ENCODE results near the gene ATF6. TPM values are rescaled to one million over a fixed set of nuclear protein-coding genes. Genes with fewer than 3 reads are reported as not detected.

The ATF6 gene
- total RNA-seq, 1 donor from 2014 or later = 38.2 TPM

DNA sequence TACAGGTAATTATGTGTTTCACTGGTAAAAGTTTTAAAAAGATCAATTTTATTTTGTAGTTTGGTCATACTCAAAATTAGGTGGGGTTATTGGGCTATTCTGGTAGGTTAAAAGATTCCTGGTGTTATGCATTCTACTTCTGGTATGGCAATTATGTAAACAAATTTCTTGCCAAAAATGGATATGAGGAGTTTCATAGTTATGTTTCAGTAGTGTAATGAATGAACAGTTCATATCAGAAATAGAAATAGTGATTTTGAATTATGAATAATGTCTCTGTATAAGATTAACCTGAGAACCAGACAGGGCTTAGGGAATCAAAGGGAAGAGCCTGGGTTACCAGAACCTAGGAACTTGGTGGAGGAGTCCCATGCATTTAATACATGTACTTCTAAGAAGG lies 15.9 kb downstream of the ATF6 start:
- no peak for DNase-seq (ENCODE audit: low spot score)
- H3K36me3 Mint-ChIP-seq (ENCODE audit: low read depth, unreplicated experiment) = peaks cover 12% of the 10 kb centered on the region
- no peaks in the 10 kb centered on the region for H3K9me3 Mint-ChIP-seq (ENCODE audit: unreplicated experiment)
- H3K4me1 Mint-ChIP-seq (ENCODE audit: unreplicated experiment) = peaks cover 10% of the 10 kb centered on the region
- TF ChIP-seq, protein P1, sequence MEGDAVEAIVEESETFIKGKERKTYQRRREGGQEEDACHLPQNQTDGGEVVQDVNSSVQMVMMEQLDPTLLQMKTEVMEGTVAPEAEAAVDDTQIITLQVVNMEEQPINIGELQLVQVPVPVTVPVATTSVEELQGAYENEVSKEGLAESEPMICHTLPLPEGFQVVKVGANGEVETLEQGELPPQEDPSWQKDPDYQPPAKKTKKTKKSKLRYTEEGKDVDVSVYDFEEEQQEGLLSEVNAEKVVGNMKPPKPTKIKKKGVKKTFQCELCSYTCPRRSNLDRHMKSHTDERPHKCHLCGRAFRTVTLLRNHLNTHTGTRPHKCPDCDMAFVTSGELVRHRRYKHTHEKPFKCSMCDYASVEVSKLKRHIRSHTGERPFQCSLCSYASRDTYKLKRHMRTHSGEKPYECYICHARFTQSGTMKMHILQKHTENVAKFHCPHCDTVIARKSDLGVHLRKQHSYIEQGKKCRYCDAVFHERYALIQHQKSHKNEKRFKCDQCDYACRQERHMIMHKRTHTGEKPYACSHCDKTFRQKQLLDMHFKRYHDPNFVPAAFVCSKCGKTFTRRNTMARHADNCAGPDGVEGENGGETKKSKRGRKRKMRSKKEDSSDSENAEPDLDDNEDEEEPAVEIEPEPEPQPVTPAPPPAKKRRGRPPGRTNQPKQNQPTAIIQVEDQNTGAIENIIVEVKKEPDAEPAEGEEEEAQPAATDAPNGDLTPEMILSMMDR (IDR thresholded peaks at IDR 0.05; ENCODE audit: unreplicated experiment) = no peak
- H3K4me3 Mint-ChIP-seq (ENCODE audit: unreplicated experiment) = no peak overlapping the region
- H3K27me3 Mint-ChIP-seq (ENCODE audit: unreplicated experiment) = no peaks in the 10 kb centered on the region
- H3K27ac Mint-ChIP-seq (ENCODE audit: unreplicated experiment) = no peak overlapping the region

DNA sequence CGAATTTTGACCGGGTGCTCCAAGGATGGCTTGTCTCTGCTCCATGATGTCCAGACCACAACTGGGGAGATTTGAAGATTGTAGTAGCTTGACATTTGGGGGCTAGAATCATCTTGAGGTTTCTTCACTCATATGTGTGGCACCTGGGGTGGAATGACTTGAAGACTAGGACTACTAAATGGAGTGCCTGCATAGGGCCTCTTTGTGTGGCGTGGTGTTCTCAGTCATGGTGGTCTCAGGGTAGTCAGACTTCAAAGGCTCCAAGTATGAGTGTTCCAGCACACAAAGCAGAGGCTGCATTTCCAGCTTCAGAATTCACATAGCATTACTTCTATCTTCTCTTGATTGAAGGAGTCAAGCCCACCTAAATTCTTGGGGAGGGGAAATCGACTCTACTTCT lies 16.8 kb downstream of the ATF6 start:
- H3K27me3 Mint-ChIP-seq (ENCODE audit: unreplicated experiment) = peaks cover 2% of the 10 kb centered on the region

DNA sequence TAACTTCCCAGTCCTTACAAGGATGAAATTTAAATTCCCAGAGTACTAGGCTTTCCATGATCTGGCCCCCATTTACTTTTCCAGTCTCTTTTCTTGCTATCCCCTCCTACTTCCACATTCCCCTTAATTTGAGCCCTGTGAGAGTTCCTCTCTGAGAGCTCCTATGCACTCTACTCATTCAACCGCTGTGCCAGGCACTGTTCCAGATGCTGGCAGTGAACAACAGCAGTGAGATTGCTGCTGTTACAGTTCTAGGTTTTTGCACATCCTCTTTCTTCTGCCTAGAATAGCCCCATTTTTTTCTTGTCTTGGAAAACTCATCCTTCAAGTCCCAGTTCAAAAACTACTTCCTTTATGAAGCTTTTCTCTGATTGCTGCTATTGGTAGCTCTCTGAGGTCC lies 18.8 kb downstream of the ATF6 start:
- Mint-ChIP-seq H3K4me3 (ENCODE audit: unreplicated experiment) (no peak overlapping the region), H3K9me3 (ENCODE audit: unreplicated experiment) (no peaks in the 10 kb centered on the region), H3K27ac (ENCODE audit: unreplicated experiment) (no peak overlapping the region), H3K4me1 (ENCODE audit: unreplicated experiment) (peaks cover 7% of the 10 kb centered on the region), H3K27me3 (ENCODE audit: unreplicated experiment) (peaks cover 2% of the 10 kb centered on the region), H3K36me3 (ENCODE audit: low read depth, unreplicated experiment) (peaks cover 13% of the 10 kb centered on the region)
- TF ChIP-seq, protein P1 (IDR thresholded peaks at IDR 0.05; ENCODE audit: unreplicated experiment) = no peak
- DNase-seq (ENCODE audit: low spot score) = no peak

More for the DNA sequence above, 16.8 kb downstream of the ATF6 start:
- peaks cover 7% of the 10 kb centered on the region for H3K4me1 Mint-ChIP-seq (ENCODE audit: unreplicated experiment)
- H3K36me3 Mint-ChIP-seq (ENCODE audit: low read depth, unreplicated experiment) = peaks cover 17% of the 10 kb centered on the region
- no peaks in the 10 kb centered on the region for H3K9me3 Mint-ChIP-seq (ENCODE audit: unreplicated experiment)
- DNase-seq (ENCODE audit: low spot score) = no peak
- H3K4me3 Mint-ChIP-seq (ENCODE audit: unreplicated experiment) = no peak overlapping the region
- no peak overlapping the region for H3K27ac Mint-ChIP-seq (ENCODE audit: unreplicated experiment)
- TF ChIP-seq, protein P1 (IDR thresholded peaks at IDR 0.05; ENCODE audit: unreplicated experiment) = no peak

DNA sequence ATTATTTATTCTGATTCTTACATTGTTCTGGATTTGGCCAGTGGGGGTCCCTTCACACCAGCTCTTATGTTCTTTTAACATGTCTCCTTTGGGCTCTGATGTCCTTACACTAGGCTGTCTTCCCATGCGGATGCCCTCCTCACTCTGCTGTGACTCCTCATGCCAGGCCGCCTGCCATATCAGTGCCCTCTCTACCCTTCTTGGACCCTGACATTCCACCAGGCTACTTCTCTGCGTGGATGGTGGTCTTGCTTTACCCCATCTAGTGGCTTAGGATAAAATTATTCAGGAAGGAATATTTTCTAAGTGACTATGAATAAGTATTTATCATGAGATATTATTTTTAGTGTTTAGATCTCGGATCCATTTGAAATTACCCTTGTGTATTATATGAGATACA lies 21.2 kb downstream of the ATF6 start:
- Mint-ChIP-seq H3K4me1 (ENCODE audit: unreplicated experiment) (peaks cover 7% of the 10 kb centered on the region), H3K36me3 (ENCODE audit: low read depth, unreplicated experiment) (peaks cover 17% of the 10 kb centered on the region), H3K27ac (ENCODE audit: unreplicated experiment) (no peak overlapping the region), H3K27me3 (ENCODE audit: unreplicated experiment) (peaks cover 2% of the 10 kb centered on the region), H3K9me3 (ENCODE audit: unreplicated experiment) (no peaks in the 10 kb centered on the region), H3K4me3 (ENCODE audit: unreplicated experiment) (no peak overlapping the region)
- TF ChIP-seq, protein P1 (IDR thresholded peaks at IDR 0.05; ENCODE audit: unreplicated experiment) = no peak
- no peak for DNase-seq (ENCODE audit: low spot score)

DNA sequence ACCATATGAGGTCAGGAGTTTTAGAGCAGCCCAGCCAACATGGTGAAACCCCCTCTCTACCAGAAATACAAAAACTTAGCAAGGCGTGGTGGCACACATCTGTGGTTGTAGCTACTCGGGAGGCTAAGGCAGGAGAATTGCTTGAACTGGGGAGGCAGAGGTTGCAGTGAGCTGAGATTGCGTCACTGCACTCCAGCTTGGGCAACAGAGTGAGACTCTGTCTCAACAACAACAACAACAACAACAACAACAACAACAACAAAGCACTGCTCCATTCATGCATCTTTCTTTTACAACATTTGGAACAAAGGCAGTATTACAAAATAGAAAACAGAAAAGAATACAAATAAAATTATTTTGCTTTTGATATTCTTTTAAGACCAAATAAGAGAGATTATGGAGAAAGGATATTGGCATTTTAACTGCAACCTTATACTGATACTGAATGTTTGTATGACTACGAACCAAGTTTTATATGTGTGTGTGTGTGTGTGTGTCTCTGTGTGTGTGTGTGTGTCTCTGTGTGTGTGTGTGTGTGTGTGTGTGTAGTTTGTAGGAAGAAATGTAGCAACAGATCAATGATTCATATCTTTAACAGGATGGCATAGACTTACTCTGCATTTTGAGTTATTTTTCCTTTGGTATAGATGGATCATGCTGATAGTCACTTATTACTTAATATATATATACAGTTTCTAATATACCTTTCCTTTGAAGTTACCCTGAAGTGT lies 24.6 kb downstream of the ATF6 start:
- DNase-seq (ENCODE audit: low spot score) = no peak
- H3K27me3 Mint-ChIP-seq (ENCODE audit: unreplicated experiment) = peaks cover 2% of the 10 kb centered on the region
- H3K9me3 Mint-ChIP-seq (ENCODE audit: unreplicated experiment) = no peaks in the 10 kb centered on the region
- H3K36me3 Mint-ChIP-seq (ENCODE audit: low read depth, unreplicated experiment) = peaks cover 20% of the 10 kb centered on the region
- no peaks in the 10 kb centered on the region for H3K4me1 Mint-ChIP-seq (ENCODE audit: unreplicated experiment)
- H3K27ac Mint-ChIP-seq (ENCODE audit: unreplicated experiment) = no peak overlapping the region
- H3K4me3 Mint-ChIP-seq (ENCODE audit: unreplicated experiment) = no peak overlapping the region
- TF ChIP-seq, protein P1 (IDR thresholded peaks at IDR 0.05; ENCODE audit: unreplicated experiment) = no peak
